Activated CD4-positive, alpha-beta T cell treated with anti-CD3 and anti-CD28 coated beads, Interleukin-2, Interleukin-6, amounts not matched to agents 100 ng/mL and 50 ng/mL, durations not matched to agents 16 hours and 8 hours (primary cell): Measurements from ENCODE around the gene MYT1.

Experiments used
- DNase-seq: peaks from one replicate; pipeline ENCODE4 v3.0.0-alpha.2; 2020

Gene MYT1

GRCh38 chr20:64196309-64196708 lies 32.1 kb downstream of the MYT1 start:
- DNase-seq = no peak

- no peak for DNase-seq
These were observed 32.6 kb downstream of the MYT1 start for GRCh38 chr20:64196847-64197306.

GRCh38 chr20:64198347-64198746 lies 34.1 kb downstream of the MYT1 start:
- DNase-seq = no peak

- DNase-seq = no peak
These were observed 35.1 kb downstream of the MYT1 start for GRCh38 chr20:64199395-64199794.

- DNase-seq = no peak
These were observed 36.5 kb downstream of the MYT1 start for GRCh38 chr20:64200740-64201139.

- DNase-seq = no peak
These were observed 37.4 kb downstream of the MYT1 start for GRCh38 chr20:64201653-64202052.

- no peak for DNase-seq
These were observed 39.0 kb downstream of the MYT1 start for GRCh38 chr20:64203037-64203777.

GRCh38 chr20:64205611-64206026 lies 41.4 kb downstream of the MYT1 start:
- DNase-seq = no peak

- no peak for DNase-seq
These were observed 42.4 kb downstream of the MYT1 start for GRCh38 chr20:64206614-64207013.

- DNase-seq = no peak
These were observed 43.7 kb downstream of the MYT1 start for GRCh38 chr20:64207641-64208590.

- DNase-seq = no peak
These were observed 44.9 kb downstream of the MYT1 start for GRCh38 chr20:64209148-64209547.

GRCh38 chr20:64210656-64211369 lies 46.6 kb downstream of the MYT1 start:
- DNase-seq = no peak

- no peak for DNase-seq
These were observed 47.8 kb downstream of the MYT1 start for GRCh38 chr20:64211874-64212658.

- DNase-seq = no peak
These were observed 48.5 kb downstream of the MYT1 start for GRCh38 chr20:64212755-64213154.

GRCh38 chr20:64214113-64214512 lies 49.9 kb downstream of the MYT1 start:
- no peak for DNase-seq

GRCh38 chr20:64214952-64215351 lies 50.7 kb downstream of the MYT1 start:
- no peak for DNase-seq

- DNase-seq = no peak
These were observed 51.8 kb downstream of the MYT1 start for GRCh38 chr20:64216036-64216435.

GRCh38 chr20:64216910-64217309 lies 52.7 kb downstream of the MYT1 start:
- no peak for DNase-seq

- DNase-seq = no peak
These were observed 53.4 kb downstream of the MYT1 start for GRCh38 chr20:64217539-64218221.

- no peak for DNase-seq
These were observed 55.0 kb downstream of the MYT1 start for GRCh38 chr20:64219202-64219601.

GRCh38 chr20:64219730-64220129 lies 55.5 kb downstream of the MYT1 start:
- no peak for DNase-seq

GRCh38 chr20:64220420-64220819 lies 56.2 kb downstream of the MYT1 start:
- DNase-seq = no peak
